ENCODE measurements around the gene FEN1. TPM values are rescaled to one million over a fixed set of nuclear protein-coding genes. Genes with fewer than 3 reads are reported as not detected.

The FEN1 gene
- total RNA-seq, 1 experiment from 2014 or later = 89.5 TPM

GRCh38 chr11:61802605-61803004 lies 9.9 kb downstream of the FEN1 start:
- ChIA-PET RAD21 (ENCODE audit: low non-redundant PET in 1 of 2, low total read pairs in 2 of 2, uncharacterized antibody in 2 of 2, unreplicated experiment in 2 of 2) (no interaction called here), CTCF (no interaction called here), POLR2A (no interaction called here)
- TF ChIP-seq ZFX (IDR thresholded peaks at IDR 0.05) (no peak), ELF1 (IDR thresholded peaks at IDR 0.05; ENCODE audit: borderline replicate concordance, low read depth) (no peak)
- Histone ChIP-seq H3K9me3 (ENCODE audit: control insufficient read depth in 1 of 2, insufficient read depth in 1 of 2, low read depth in 1 of 2, low read length in 2 of 2) (no peaks in the 10 kb centered on the region), H3K36me3 (ENCODE audit: control insufficient read depth in 1 of 2, insufficient read depth in 2 of 2, low read length in 2 of 2) (peaks cover 6 to 40% of the 10 kb centered on the region in 2 experiments), H3K9me2 (ENCODE audit: insufficient read depth) (no peaks in the 10 kb centered on the region), H3K4me1 (ENCODE audit: control insufficient read depth in 1 of 2, insufficient read depth in 2 of 2, low read length in 2 of 2) (peaks cover 0 to 5% of the 10 kb centered on the region in 2 experiments; a peak in 1 of 4 replicates), H3K4me2 (ENCODE audit: low read length) (no peak overlapping the region), H3K4me3 (replicated peaks in 1 of 2; ENCODE audit: low read depth in 1 of 2, low read length in 2 of 2) (no peak overlapping the region), H3K27me3 (ENCODE audit: insufficient read depth, low read length) (no peaks in the 10 kb centered on the region), H4K20me1 (ENCODE audit: insufficient read depth) (peaks cover 2% of the 10 kb centered on the region; the same call in 1 of the 2 replicates), H3K27ac (ENCODE audit: low read depth, low read length) (no peak overlapping the region), H3K79me2 (ENCODE audit: insufficient read depth, low read length) (peaks cover 31% of the 10 kb centered on the region), H2AFZ (ENCODE audit: low read depth, low read length, poor library complexity, severe bottlenecking) (no peak overlapping the region), H3K9ac (ENCODE audit: low read length) (no peak overlapping the region)
- intact Hi-C loops (cut with micrococcal nuclease) = no loop called here
- no peak for ATAC-seq
- no TSS peak for BruUV-seq (replicated peaks)
- no peak for DNase-seq (ENCODE audit: low read depth, low spot score)

GRCh38 chr11:61803889-61804647 lies 11.4 kb downstream of the FEN1 start:
- H3K4me1 ChIP-seq (ENCODE audit: control insufficient read depth in 1 of 2, insufficient read depth in 2 of 2, low read length in 2 of 2) = peaks cover 0 to 5% of the 10 kb centered on the region in 2 experiments; a peak in 1 of 4 replicates
- H4K20me1 ChIP-seq (ENCODE audit: insufficient read depth) = no peaks in the 10 kb centered on the region
- ATAC-seq (no peak), DNase-seq (ENCODE audit: low read depth, low spot score) (no peak)
- peaks cover 16% of the 10 kb centered on the region for H3K79me2 ChIP-seq (ENCODE audit: insufficient read depth, low read length)
- ChIA-PET POLR2A (interaction anchor here (1.3 kb wide), 1 partner anchor 10 kb away, joined by 7 read pairs; no protein-coding TSS in a partner anchor), CTCF (interaction anchor here (1.7 kb wide), 1 partner anchor 11 kb away, joined by 4 read pairs; no protein-coding TSS in a partner anchor), RAD21 (ENCODE audit: low non-redundant PET in 1 of 2, low total read pairs in 2 of 2, uncharacterized antibody in 2 of 2, unreplicated experiment in 2 of 2) (no interaction called here)
- H3K36me3 ChIP-seq (ENCODE audit: control insufficient read depth in 1 of 2, insufficient read depth in 2 of 2, low read length in 2 of 2) = peaks cover 3 to 31% of the 10 kb centered on the region in 2 experiments
- H2AFZ ChIP-seq (ENCODE audit: low read depth, low read length, poor library complexity, severe bottlenecking) = no peak overlapping the region
- H3K4me2 ChIP-seq (ENCODE audit: low read length) = no peak overlapping the region
- no peaks in the 10 kb centered on the region for H3K9me3 ChIP-seq (ENCODE audit: control insufficient read depth in 1 of 2, insufficient read depth in 1 of 2, low read depth in 1 of 2, low read length in 2 of 2)
- no peaks in the 10 kb centered on the region for H3K27me3 ChIP-seq (ENCODE audit: insufficient read depth, low read length)
- no peak overlapping the region for H3K4me3 ChIP-seq (replicated peaks in 1 of 2; ENCODE audit: low read depth in 1 of 2, low read length in 2 of 2)
- H3K9ac ChIP-seq (ENCODE audit: low read length) = no peak overlapping the region
- H3K27ac ChIP-seq (ENCODE audit: low read depth, low read length) = no peak overlapping the region
- no TSS peak for BruUV-seq (replicated peaks)
- intact Hi-C loops (cut with micrococcal nuclease) = no loop called here
- no peaks in the 10 kb centered on the region for H3K9me2 ChIP-seq (ENCODE audit: insufficient read depth)
- TF ChIP-seq CEBPB (IDR thresholded peaks at IDR 0.05; ENCODE audit: low read depth) (no peak), SRF (IDR thresholded peaks at IDR 0.05; ENCODE audit: low read depth) (no peak), REST (IDR thresholded peaks at IDR 0.05; ENCODE audit: low read depth) (no peak), SP1 (IDR thresholded peaks at IDR 0.05; ENCODE audit: low read depth) (no peak), POLR2A (IDR thresholded peaks at IDR 0.05; ENCODE audit: borderline replicate concordance, extremely low read depth, insufficient read depth, insufficient read length) (no peak), RAD21 (IDR thresholded peaks at IDR 0.05; ENCODE audit: low read depth) (no peak), ZBTB33 (IDR thresholded peaks at IDR 0.05; ENCODE audit: extremely low read depth, insufficient replicate concordance, low read length) (no peak)

All from HCT116 (cell line).